ENCODE measurements around the gene SLAMF1.

The SLAMF1 gene

DNA sequence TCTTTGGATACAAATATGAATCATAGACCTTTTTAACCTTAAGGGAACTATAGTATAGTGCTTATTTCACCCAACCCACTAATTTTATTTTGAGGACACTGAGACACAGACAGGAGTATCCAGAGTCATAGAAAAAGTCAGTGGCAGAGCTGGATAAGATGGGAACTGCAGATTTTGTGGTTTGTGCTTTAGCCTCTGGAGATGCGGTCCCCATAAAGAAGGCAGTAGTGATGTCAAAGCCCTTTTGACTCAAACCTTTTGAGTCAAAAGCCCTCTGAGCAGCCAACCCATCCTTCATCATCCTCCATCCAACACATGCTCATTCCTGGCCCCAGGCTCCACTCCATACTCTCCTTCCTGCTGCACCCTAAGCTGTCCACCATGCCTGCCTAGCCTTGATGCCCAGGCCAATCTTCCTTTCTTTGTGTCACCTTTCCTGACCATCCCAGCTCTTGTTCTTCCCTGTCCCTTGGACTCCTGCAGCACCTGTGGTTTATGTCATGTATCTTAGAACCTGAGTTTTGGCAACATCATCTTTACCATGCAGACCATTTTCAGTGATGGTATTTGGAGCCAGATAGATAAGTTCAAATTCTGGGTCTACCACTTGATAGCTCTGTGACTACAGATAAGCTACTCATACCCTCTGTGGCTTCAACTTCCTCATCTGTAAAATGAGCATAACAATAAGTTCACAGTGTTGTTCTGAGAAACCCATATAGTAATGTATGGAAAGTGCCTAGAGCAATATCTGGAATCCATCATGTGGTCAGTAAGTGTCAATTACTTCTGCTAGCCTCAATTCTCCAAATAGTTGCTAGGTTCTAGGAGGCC is 20.1 kb downstream of the SLAMF1 start:
- Histone ChIP-seq H3K4me2 (ENCODE audit: low read length) (peak overlapping the region; percentile 46), H3K27me3 (ENCODE audit: low read depth, low read length) (no peaks in the 10 kb centered on the region), H3K4me3 (ENCODE audit: low read length) (no peak overlapping the region), H3K9me3 (ENCODE audit: insufficient read depth, low read length) (no peaks in the 10 kb centered on the region), H3K79me2 (ENCODE audit: low read length) (no peaks in the 10 kb centered on the region), H2AFZ (ENCODE audit: low read depth, low read length) (no peak overlapping the region), H3K36me3 (replicated peaks; ENCODE audit: low read depth, low read length) (no peaks in the 10 kb centered on the region), H3K27ac (ENCODE audit: low read length) (no peak overlapping the region), H3K4me1 (ENCODE audit: low read length) (peaks cover 59% of the 10 kb centered on the region), H4K20me1 (ENCODE audit: insufficient read depth, low read length) (no peaks in the 10 kb centered on the region), H3K9ac (ENCODE audit: low read length) (no peak overlapping the region)
- no peak for TF ChIP-seq CTCF (IDR thresholded peaks at IDR 0.05; ENCODE audit: low read depth, low read length)
- TF ChIP-seq EZH2phosphoT487 (IDR thresholded peaks at IDR 0.05; ENCODE audit: low read depth), result no peak

- H2AFZ ChIP-seq (ENCODE audit: low read depth, low read length), result no peak overlapping the region
- H3K4me2 ChIP-seq (ENCODE audit: low read length), result peak overlapping the region; percentile 46
- H3K27me3 ChIP-seq (ENCODE audit: low read depth, low read length), result no peaks in the 10 kb centered on the region
- no peak overlapping the region for H3K4me3 ChIP-seq (ENCODE audit: low read length)
- H3K4me1 ChIP-seq (ENCODE audit: low read length), result peaks cover 68% of the 10 kb centered on the region
- no peak overlapping the region for H3K9ac ChIP-seq (ENCODE audit: low read length)
- H3K9me3 ChIP-seq (ENCODE audit: insufficient read depth, low read length), result no peaks in the 10 kb centered on the region
- no peaks in the 10 kb centered on the region for H4K20me1 ChIP-seq (ENCODE audit: insufficient read depth, low read length)
- TF ChIP-seq EZH2phosphoT487 (IDR thresholded peaks at IDR 0.05; ENCODE audit: low read depth) (no peak), CTCF (IDR thresholded peaks at IDR 0.05; ENCODE audit: low read depth, low read length) (no peak)
- H3K79me2 ChIP-seq (ENCODE audit: low read length), result no peaks in the 10 kb centered on the region
- H3K27ac ChIP-seq (ENCODE audit: low read length), result peak overlapping the region; percentile 9; the same call in 1 of the 2 replicates
- no peaks in the 10 kb centered on the region for H3K36me3 ChIP-seq (replicated peaks; ENCODE audit: low read depth, low read length)
These were observed 20.9 kb downstream of the SLAMF1 start for GRCh38 chr1:160625725-160626498.

GRCh38 chr1:160625321-160625720 is 21.5 kb downstream of the SLAMF1 start:
- no peaks in the 10 kb centered on the region for H3K79me2 ChIP-seq (ENCODE audit: low read length)
- no peaks in the 10 kb centered on the region for H3K36me3 ChIP-seq (replicated peaks; ENCODE audit: low read depth, low read length)
- peak overlapping the region; percentile 9; the same call in 1 of the 2 replicates for H3K27ac ChIP-seq (ENCODE audit: low read length)
- no peak for TF ChIP-seq CTCF (IDR thresholded peaks at IDR 0.05; ENCODE audit: low read depth, low read length)
- no peak for TF ChIP-seq EZH2phosphoT487 (IDR thresholded peaks at IDR 0.05; ENCODE audit: low read depth)
- peaks cover 69% of the 10 kb centered on the region for H3K4me1 ChIP-seq (ENCODE audit: low read length)
- H3K9me3 ChIP-seq (ENCODE audit: insufficient read depth, low read length), result no peaks in the 10 kb centered on the region
- H3K27me3 ChIP-seq (ENCODE audit: low read depth, low read length), result no peaks in the 10 kb centered on the region
- no peak overlapping the region for H2AFZ ChIP-seq (ENCODE audit: low read depth, low read length)
- peak overlapping the region; percentile 46 for H3K4me2 ChIP-seq (ENCODE audit: low read length)
- no peak overlapping the region for H3K9ac ChIP-seq (ENCODE audit: low read length)
- no peaks in the 10 kb centered on the region for H4K20me1 ChIP-seq (ENCODE audit: insufficient read depth, low read length)
- no peak overlapping the region for H3K4me3 ChIP-seq (ENCODE audit: low read length)

DNA sequence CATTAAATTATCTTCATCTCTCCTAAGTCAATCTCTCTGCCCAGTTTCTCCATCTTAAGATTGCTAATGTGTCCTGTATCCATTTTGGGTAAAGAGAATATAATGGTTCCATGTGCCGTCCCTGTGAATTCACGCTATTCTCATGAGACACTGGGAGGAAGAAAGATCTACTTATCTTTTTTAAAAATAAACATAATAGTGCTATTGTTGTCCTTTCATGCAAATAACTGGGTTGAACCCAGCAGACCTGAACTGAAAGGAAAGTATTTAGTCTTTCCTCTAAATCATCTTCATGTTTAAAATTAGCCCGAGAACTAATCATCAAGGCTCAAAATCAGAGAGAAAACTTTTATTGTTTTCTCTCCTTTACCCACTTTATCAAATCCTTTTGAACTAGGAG is 22.4 kb downstream of the SLAMF1 start:
- Histone ChIP-seq H3K36me3 (replicated peaks; ENCODE audit: low read depth, low read length) (no peaks in the 10 kb centered on the region), H3K9me3 (ENCODE audit: insufficient read depth, low read length) (no peaks in the 10 kb centered on the region), H3K27me3 (ENCODE audit: low read depth, low read length) (no peaks in the 10 kb centered on the region), H3K9ac (ENCODE audit: low read length) (no peak overlapping the region), H3K79me2 (ENCODE audit: low read length) (no peaks in the 10 kb centered on the region), H3K4me1 (ENCODE audit: low read length) (peaks cover 69% of the 10 kb centered on the region), H3K27ac (ENCODE audit: low read length) (no peak overlapping the region), H4K20me1 (ENCODE audit: insufficient read depth, low read length) (no peaks in the 10 kb centered on the region), H3K4me3 (ENCODE audit: low read length) (no peak overlapping the region), H2AFZ (ENCODE audit: low read depth, low read length) (no peak overlapping the region), H3K4me2 (ENCODE audit: low read length) (no peak overlapping the region)
- TF ChIP-seq CTCF (IDR thresholded peaks at IDR 0.05; ENCODE audit: low read depth, low read length) (no peak), EZH2phosphoT487 (IDR thresholded peaks at IDR 0.05; ENCODE audit: low read depth) (no peak)
